Aorta (tissue), 5 donors: ENCODE measurements around the gene LIN7C. TPM values are rescaled to one million over a fixed set of nuclear protein-coding genes. Genes with fewer than 3 reads are reported as not detected.

ENCODE experiments used
- ATAC-seq: fragments of 200-7000 bp; cut with Tn5 transposase; one replicate; pipeline ENCODE4 v1.9.1; 2022; ENCODE audit warnings: moderate library complexity; ENCODE audit not compliant: low FRiP score
- DNase-seq, 2 donors: peaks; one replicate each; pipeline ENCODE4 v3.0.0-alpha.2; 2020
- H3K27ac ChIP-seq, 2 donors: one replicate each; pipeline ENCODE4 v1.5.1; 2013; ENCODE audit warnings: low read length in 2 of 2, mild to moderate bottlenecking in 2 of 2, moderate library complexity in 2 of 2, control low read depth in 1 of 2, inconsistent platforms in 1 of 2, low read depth in 1 of 2
- H3K27me3 ChIP-seq, 2 donors: one replicate each; pipeline ENCODE4 v1.6.1; 2013; ENCODE audit warnings: control low read depth in 1 of 2, low read length in 1 of 2, mild to moderate bottlenecking in 1 of 2, moderate library complexity in 1 of 2; ENCODE audit not compliant: insufficient read depth in 2 of 2, control insufficient read depth in 1 of 2
- H3K36me3 ChIP-seq, 2 donors: one replicate each; pipeline ENCODE4 v1.6.1; 2013; ENCODE audit warnings: control low read depth in 1 of 2, low read length in 1 of 2, mild to moderate bottlenecking in 1 of 2; ENCODE audit not compliant: insufficient read depth in 2 of 2, control insufficient read depth in 1 of 2
- H3K4me1 ChIP-seq, 2 donors: one replicate each; pipeline ENCODE4 v1.6.1; 2013; ENCODE audit warnings: low read length in 2 of 2, control low read depth in 1 of 2, mild to moderate bottlenecking in 1 of 2, moderate library complexity in 1 of 2; ENCODE audit not compliant: insufficient read depth in 2 of 2, control insufficient read depth in 1 of 2
- H3K4me3 ChIP-seq, 2 donors: one replicate each; pipeline ENCODE4 v1.5.1; 2013; ENCODE audit warnings: low read length in 2 of 2, control low read depth in 1 of 2, mild to moderate bottlenecking in 1 of 2
- H3K9me3 ChIP-seq: one replicate; pipeline ENCODE4 v1.6.1; 2013; ENCODE audit warnings: mild to moderate bottlenecking, low read length; ENCODE audit not compliant: control insufficient read depth
- WGBS, 2 donors: extraction: QIAGEN DNeasy Blood & Tissue Kit; methylation state at CpG; one replicate each; pipeline ENCODE4 v1.1.7; 2013; 5-methylcytosine and 5-hydroxymethylcytosine counted together
- intact Hi-C, 2 donors: fragments of 100-400 bp; cut with DNase I; formaldehyde crosslinking; loops; one replicate each; pipeline versions ENCODE4 v1.14.2 to v1.15.0; 2022
- polyA plus RNA-seq, 2 donors: library from polyadenylated mRNA; stranded (reverse); fragments of 200-250 nt; gene quantifications; one replicate each; pipeline ENCODE4 v1.2.3, GENCODE V29; 2013
- total RNA-seq, 2 donors: library from RNA; stranded (reverse); fragmentation: NEBNext Ultra II Directional; extraction: Animal tissue kit (Norgen Biotek cat#: 25700); gene quantifications; one replicate each; pipeline ENCODE4 v1.2.1, GENCODE V29; 2021
- donor health status: healthy with polysubstance abuse.
- donor health status: Bipolar disorder and iron deficiency.
- donor health status: DM: no; HTN: no; CAD: no.
- donor health status: DM: no; HTN: no; CAD: no.
- donor health status: DM: yes; HTN: yes; CAD: no.

The LIN7C gene
- total and polyA plus RNA-seq, 4 donors = 10.1 to 40.4 (median 23.0) TPM

- Histone ChIP-seq H3K36me3 (no peaks in the 10 kb centered on the region), H3K4me1 (peaks cover 0 to 2% of the 10 kb centered on the region in 2 donors), H3K27ac (no peak overlapping the region), H3K9me3 (no peaks in the 10 kb centered on the region), H3K27me3 (no peaks in the 10 kb centered on the region), H3K4me3 (peak overlapping the region; percentile 89 to 93)
- peak; percentile 2 for ATAC-seq
- DNase-seq = no peak
- 8% methylated on average over 21 of the region's 21 CpGs for WGBS, 2 donors
- intact Hi-C loops = loop anchor here (5.0 kb wide), 3 partner anchors 89 to 189 kb away; partner anchors contain the start of gene CCDC34 (in 2 of the 2)
These were observed 35.6 kb downstream of the LIN7C start for GRCh38 chr11:27470826-27471588.

- no peaks in the 10 kb centered on the region for H3K36me3 ChIP-seq
- DNase-seq (no peak), ATAC-seq (no peak)
- peaks cover 3 to 7% of the 10 kb centered on the region in 2 donors for H3K4me1 ChIP-seq
- no peak overlapping the region for H3K4me3 ChIP-seq
- no peaks in the 10 kb centered on the region for H3K27me3 ChIP-seq
- WGBS, 2 donors = 11 to 25% methylated on average over 3 of the region's 3 CpGs
- no peak overlapping the region for H3K27ac ChIP-seq
- intact Hi-C loops = loop anchor here (5.0 kb wide), 3 partner anchors 88 to 188 kb away; partner anchors contain the start of gene CCDC34 (in 2 of the 2)
- no peaks in the 10 kb centered on the region for H3K9me3 ChIP-seq
These were observed 36.4 kb downstream of the LIN7C start for GRCh38 chr11:27470166-27470565.

- Histone ChIP-seq H3K4me3 (peak overlapping the region in 1 of 2 donors; percentile 34), H3K27me3 (no peaks in the 10 kb centered on the region), H3K9me3 (no peaks in the 10 kb centered on the region), H3K36me3 (no peaks in the 10 kb centered on the region), H3K4me1 (peaks cover 6 to 10% of the 10 kb centered on the region in 2 donors), H3K27ac (no peak overlapping the region)
- intact Hi-C loops = no loop called here
- 21 to 25% methylated on average over 8 of the region's 8 CpGs for WGBS, 2 donors
- ATAC-seq (no peak), DNase-seq (no peak)
These were observed 37.4 kb downstream of the LIN7C start for GRCh38 chr11:27468995-27469695.

GRCh38 chr11:27468209-27468994, 38.2 kb downstream of the LIN7C start:
- intact Hi-C loops = no loop called here
- H3K4me1 ChIP-seq = peaks cover 7 to 10% of the 10 kb centered on the region in 2 donors
- H3K36me3 ChIP-seq = no peaks in the 10 kb centered on the region
- ATAC-seq (no peak), DNase-seq (no peak)
- H3K27ac ChIP-seq = no peak overlapping the region
- H3K9me3 ChIP-seq = no peaks in the 10 kb centered on the region
- WGBS, 2 donors = 11 to 13% methylated on average over 5 of the region's 5 CpGs
- no peaks in the 10 kb centered on the region for H3K27me3 ChIP-seq
- peak overlapping the region in 1 of 2 donors; percentile 34 for H3K4me3 ChIP-seq

- Histone ChIP-seq H3K4me1 (peaks cover 7 to 10% of the 10 kb centered on the region in 2 donors), H3K27ac (no peak overlapping the region), H3K4me3 (no peak overlapping the region), H3K27me3 (no peaks in the 10 kb centered on the region), H3K36me3 (no peaks in the 10 kb centered on the region), H3K9me3 (no peaks in the 10 kb centered on the region)
- DNase-seq (no peak), ATAC-seq (no peak)
- intact Hi-C loops = no loop called here
- WGBS, 2 donors = 90 to 93% methylated on average over 13 of the region's 13 CpGs
These were observed 39.2 kb downstream of the LIN7C start for GRCh38 chr11:27467181-27467913.

- no peak for ATAC-seq
- no peak overlapping the region for H3K4me3 ChIP-seq
- intact Hi-C loops = no loop called here
- no peak overlapping the region for H3K27ac ChIP-seq
- 67 to 76% methylated on average over 1 of the region's 1 CpG for WGBS, 2 donors
- no peaks in the 10 kb centered on the region for H3K36me3 ChIP-seq
- no peaks in the 10 kb centered on the region for H3K27me3 ChIP-seq
- H3K4me1 ChIP-seq = peaks cover 7 to 10% of the 10 kb centered on the region in 2 donors
- DNase-seq = no peak
- no peaks in the 10 kb centered on the region for H3K9me3 ChIP-seq
These were observed 40.2 kb downstream of the LIN7C start for GRCh38 chr11:27466363-27466762.

- no peak overlapping the region for H3K27ac ChIP-seq
- no peak for ATAC-seq
- intact Hi-C loops = no loop called here
These were observed 40.9 kb downstream of the LIN7C start for GRCh38 chr11:27465629-27466028.

GRCh38 chr11:27464909-27465308, 41.7 kb downstream of the LIN7C start:
- H3K4me1 ChIP-seq = peaks cover 6 to 10% of the 10 kb centered on the region in 2 donors
- no peak for ATAC-seq
- no peak overlapping the region for H3K4me3 ChIP-seq
- no peak for DNase-seq
- intact Hi-C loops = no loop called here
- H3K36me3 ChIP-seq = no peaks in the 10 kb centered on the region
- no peaks in the 10 kb centered on the region for H3K27me3 ChIP-seq
- H3K27ac ChIP-seq = no peak overlapping the region
- H3K9me3 ChIP-seq = no peaks in the 10 kb centered on the region
- WGBS, 2 donors = 18 to 30% methylated on average over 2 of the region's 2 CpGs

More at GRCh38 chr11:27465629-27466028, 40.9 kb downstream of the LIN7C start:
- WGBS, 2 donors = 49 to 56% methylated on average over 3 of the region's 3 CpGs
- Histone ChIP-seq H3K4me3 (no peak overlapping the region), H3K9me3 (no peaks in the 10 kb centered on the region), H3K36me3 (no peaks in the 10 kb centered on the region), H3K27me3 (no peaks in the 10 kb centered on the region), H3K4me1 (peaks cover 7 to 10% of the 10 kb centered on the region in 2 donors)
- DNase-seq = no peak
